ENCODE measurements around the gene HDAC11. TPM values are rescaled to one million over a fixed set of nuclear protein-coding genes. Genes with fewer than 3 reads are reported as not detected.

HDAC11 gene
- total and polyA plus RNA-seq, 2 of the 13 experiments (the other 11 are each of a cell fraction or from before 2014, with no cell fraction given): 13.7 to 33.1 TPM

DNA sequence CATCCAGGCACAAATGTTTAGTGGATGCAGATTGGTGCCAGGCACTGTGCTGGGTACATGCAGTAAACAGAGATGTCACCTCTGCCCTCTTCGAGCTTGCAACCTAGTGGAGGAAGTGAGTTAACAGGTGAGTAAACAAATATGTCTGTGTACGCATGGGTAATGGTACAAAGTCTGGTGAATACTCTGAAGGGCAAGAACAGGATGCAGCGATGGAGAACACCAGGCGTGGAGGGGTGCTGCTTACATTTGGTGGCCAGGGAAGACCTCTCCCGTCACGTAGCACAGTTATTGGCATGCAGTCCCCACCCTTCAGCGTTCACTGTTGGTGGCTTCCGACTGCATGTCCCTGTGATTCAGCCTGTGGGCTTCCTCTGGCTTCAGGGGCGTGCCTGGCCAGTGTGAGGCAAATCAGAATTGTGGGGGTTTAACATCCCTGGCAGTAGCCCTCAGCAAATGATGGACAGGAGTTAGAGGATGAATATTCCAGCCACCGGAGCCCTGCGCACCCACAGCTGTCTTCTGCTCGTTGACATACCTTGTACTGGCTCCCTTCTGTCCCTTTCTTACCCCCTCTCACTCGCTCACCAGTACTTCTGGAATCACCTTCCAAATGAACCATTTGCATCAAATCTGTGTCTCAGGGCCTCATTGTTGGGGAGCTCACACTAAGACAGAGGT lies 9.1 kb upstream of the HDAC11 start (continued):
- TF ChIP-seq, protein P1, sequence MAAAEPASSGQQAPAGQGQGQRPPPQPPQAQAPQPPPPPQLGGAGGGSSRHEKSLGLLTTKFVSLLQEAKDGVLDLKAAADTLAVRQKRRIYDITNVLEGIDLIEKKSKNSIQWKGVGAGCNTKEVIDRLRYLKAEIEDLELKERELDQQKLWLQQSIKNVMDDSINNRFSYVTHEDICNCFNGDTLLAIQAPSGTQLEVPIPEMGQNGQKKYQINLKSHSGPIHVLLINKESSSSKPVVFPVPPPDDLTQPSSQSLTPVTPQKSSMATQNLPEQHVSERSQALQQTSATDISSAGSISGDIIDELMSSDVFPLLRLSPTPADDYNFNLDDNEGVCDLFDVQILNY (CRISPR knock-in tag; conservative IDR thresholded peaks at IDR 0.05): no peak
- TF ChIP-seq, protein P2, sequence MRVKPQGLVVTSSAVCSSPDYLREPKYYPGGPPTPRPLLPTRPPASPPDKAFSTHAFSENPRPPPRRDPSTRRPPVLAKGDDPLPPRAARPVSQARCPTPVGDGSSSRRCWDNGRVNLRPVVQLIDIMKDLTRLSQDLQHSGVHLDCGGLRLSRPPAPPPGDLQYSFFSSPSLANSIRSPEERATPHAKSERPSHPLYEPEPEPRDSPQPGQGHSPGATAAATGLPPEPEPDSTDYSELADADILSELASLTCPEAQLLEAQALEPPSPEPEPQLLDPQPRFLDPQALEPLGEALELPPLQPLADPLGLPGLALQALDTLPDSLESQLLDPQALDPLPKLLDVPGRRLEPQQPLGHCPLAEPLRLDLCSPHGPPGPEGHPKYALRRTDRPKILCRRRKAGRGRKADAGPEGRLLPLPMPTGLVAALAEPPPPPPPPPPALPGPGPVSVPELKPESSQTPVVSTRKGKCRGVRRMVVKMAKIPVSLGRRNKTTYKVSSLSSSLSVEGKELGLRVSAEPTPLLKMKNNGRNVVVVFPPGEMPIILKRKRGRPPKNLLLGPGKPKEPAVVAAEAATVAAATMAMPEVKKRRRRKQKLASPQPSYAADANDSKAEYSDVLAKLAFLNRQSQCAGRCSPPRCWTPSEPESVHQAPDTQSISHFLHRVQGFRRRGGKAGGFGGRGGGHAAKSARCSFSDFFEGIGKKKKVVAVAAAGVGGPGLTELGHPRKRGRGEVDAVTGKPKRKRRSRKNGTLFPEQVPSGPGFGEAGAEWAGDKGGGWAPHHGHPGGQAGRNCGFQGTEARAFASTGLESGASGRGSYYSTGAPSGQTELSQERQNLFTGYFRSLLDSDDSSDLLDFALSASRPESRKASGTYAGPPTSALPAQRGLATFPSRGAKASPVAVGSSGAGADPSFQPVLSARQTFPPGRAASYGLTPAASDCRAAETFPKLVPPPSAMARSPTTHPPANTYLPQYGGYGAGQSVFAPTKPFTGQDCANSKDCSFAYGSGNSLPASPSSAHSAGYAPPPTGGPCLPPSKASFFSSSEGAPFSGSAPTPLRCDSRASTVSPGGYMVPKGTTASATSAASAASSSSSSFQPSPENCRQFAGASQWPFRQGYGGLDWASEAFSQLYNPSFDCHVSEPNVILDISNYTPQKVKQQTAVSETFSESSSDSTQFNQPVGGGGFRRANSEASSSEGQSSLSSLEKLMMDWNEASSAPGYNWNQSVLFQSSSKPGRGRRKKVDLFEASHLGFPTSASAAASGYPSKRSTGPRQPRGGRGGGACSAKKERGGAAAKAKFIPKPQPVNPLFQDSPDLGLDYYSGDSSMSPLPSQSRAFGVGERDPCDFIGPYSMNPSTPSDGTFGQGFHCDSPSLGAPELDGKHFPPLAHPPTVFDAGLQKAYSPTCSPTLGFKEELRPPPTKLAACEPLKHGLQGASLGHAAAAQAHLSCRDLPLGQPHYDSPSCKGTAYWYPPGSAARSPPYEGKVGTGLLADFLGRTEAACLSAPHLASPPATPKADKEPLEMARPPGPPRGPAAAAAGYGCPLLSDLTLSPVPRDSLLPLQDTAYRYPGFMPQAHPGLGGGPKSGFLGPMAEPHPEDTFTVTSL (CRISPR knock-in tag; IDR thresholded peaks at IDR 0.05; ENCODE audit: borderline replicate concordance): peak; percentile 96
- TF ChIP-seq IKZF4 (CRISPR knock-in tag; IDR thresholded peaks at IDR 0.05; ENCODE audit: borderline replicate concordance, low read depth, not compliant biosample characterization) (no peak), ZNF143 (CRISPR knock-in tag; IDR thresholded peaks at IDR 0.05) (peak; percentile 24; the same call in 1 of the 2 replicates), ZNF879 (CRISPR knock-in tag; IDR thresholded peaks at IDR 0.05) (no peak), MEIS1 (CRISPR knock-in tag; IDR thresholded peaks at IDR 0.05; ENCODE audit: borderline replicate concordance) (peak; percentile 68; the same call in 1 of the 2 replicates), ZNF34 (CRISPR knock-in tag; IDR thresholded peaks at IDR 0.05; ENCODE audit: borderline replicate concordance) (no peak), ZNF839 (CRISPR knock-in tag; IDR thresholded peaks at IDR 0.05; ENCODE audit: borderline replicate concordance) (no peak), SP4 (CRISPR knock-in tag; IDR thresholded peaks at IDR 0.05) (no peak; the same call in none of the 2 replicates), TMF1 (CRISPR knock-in tag; IDR thresholded peaks at IDR 0.05; ENCODE audit: low read depth) (no peak), SNAI1 (CRISPR knock-in tag; IDR thresholded peaks at IDR 0.05; ENCODE audit: borderline replicate concordance) (no peak; the same call in 1 of the 2 replicates), NFE2 (CRISPR knock-in tag; IDR thresholded peaks at IDR 0.05) (no peak), ELF4 (CRISPR knock-in tag; IDR thresholded peaks at IDR 0.05; ENCODE audit: borderline replicate concordance) (peak; percentile 45; the same call in 1 of the 2 replicates), SAP130 (CRISPR knock-in tag; IDR thresholded peaks at IDR 0.05; ENCODE audit: low read depth) (peak; percentile 95), HOXD1 (CRISPR knock-in tag; IDR thresholded peaks at IDR 0.05) (peak; percentile 48; the same call in 1 of the 2 replicates), EHMT2 (IDR thresholded peaks at IDR 0.05; ENCODE audit: borderline replicate concordance, low read depth, low read length) (no peak; the same call in 1 of the 2 replicates)
- TF ChIP-seq, protein P3, sequence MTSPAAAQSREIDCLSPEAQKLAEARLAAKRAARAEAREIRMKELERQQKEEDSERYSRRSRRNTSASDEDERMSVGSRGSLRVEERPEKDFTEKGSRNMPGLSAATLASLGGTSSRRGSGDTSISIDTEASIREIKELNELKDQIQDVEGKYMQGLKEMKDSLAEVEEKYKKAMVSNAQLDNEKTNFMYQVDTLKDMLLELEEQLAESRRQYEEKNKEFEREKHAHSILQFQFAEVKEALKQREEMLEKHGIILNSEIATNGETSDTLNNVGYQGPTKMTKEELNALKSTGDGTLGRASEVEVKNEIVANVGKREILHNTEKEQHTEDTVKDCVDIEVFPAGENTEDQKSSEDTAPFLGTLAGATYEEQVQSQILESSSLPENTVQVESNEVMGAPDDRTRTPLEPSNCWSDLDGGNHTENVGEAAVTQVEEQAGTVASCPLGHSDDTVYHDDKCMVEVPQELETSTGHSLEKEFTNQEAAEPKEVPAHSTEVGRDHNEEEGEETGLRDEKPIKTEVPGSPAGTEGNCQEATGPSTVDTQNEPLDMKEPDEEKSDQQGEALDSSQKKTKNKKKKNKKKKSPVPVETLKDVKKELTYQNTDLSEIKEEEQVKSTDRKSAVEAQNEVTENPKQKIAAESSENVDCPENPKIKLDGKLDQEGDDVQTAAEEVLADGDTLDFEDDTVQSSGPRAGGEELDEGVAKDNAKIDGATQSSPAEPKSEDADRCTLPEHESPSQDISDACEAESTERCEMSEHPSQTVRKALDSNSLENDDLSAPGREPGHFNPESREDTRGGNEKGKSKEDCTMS (CRISPR knock-in tag; conservative IDR thresholded peaks at IDR 0.05): no peak
- TF ChIP-seq, protein P4, sequence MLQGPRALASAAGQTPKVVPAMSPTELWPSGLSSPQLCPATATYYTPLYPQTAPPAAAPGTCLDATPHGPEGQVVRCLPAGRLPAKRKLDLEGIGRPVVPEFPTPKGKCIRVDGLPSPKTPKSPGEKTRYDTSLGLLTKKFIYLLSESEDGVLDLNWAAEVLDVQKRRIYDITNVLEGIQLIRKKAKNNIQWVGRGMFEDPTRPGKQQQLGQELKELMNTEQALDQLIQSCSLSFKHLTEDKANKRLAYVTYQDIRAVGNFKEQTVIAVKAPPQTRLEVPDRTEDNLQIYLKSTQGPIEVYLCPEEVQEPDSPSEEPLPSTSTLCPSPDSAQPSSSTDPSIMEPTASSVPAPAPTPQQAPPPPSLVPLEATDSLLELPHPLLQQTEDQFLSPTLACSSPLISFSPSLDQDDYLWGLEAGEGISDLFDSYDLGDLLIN (CRISPR knock-in tag; IDR thresholded peaks at IDR 0.05; ENCODE audit: borderline replicate concordance): 0 out of 2 replicates have a peak, but pooled peaks have one; percentile 53
- TF ChIP-seq, protein P5, sequence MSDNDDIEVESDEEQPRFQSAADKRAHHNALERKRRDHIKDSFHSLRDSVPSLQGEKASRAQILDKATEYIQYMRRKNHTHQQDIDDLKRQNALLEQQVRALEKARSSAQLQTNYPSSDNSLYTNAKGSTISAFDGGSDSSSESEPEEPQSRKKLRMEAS (IDR thresholded peaks at IDR 0.05): peak; percentile 93

Data from HepG2 (cell line).